LoVo (cell line): ENCODE results near the gene TNPO1.
"Not testable (repeated sequence)": the region's sequence is repeated elsewhere in the genome, so short reads cannot be mapped to it uniquely, and the experiment has no call there.

Experiments
- DNase-seq: peaks from one replicate; pipeline ENCODE4 v3.0.0-alpha.2; 2016; ENCODE audit warnings: low spot score

The TNPO1 gene

DNA sequence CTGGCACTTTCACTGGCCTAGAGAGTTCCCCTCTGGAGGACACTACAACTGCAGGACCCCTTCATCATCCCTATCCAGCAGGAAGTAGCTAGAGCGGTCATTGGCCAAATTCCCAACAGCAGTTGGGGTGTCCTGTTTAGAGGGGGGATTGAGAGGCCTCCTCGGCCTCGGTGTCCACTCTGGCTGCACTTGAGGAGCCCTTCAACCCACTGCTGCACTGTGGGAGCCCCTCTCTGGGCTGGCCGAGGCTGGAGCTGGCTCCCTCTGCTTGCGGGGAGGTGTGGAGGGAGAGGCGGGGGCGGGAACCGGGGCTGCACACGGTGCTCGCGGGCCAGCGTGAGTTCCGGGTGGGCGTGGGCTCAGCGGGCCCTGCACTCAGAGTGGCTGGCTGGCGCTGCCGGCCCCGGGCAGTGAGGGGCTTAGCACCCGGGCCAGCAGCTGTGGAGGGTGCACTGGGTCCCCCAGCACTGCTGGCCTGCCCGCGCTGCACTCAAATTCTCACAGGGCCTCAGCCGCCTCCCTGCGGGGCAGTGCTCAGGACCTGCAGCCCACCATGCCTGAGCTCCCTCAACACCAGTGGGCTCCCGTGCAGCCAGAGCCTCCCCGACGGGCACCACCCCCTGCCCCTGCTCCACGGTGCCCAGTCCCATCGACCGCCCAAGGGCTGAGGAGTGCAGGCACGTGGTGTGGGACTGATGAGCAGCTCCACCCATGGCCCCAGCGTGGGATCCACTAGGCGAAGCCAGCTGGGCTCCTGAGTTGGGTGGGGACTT is 118.7 kb downstream of the TNPO1 start:
- DNase-seq, result not testable (repeated sequence)

DNA sequence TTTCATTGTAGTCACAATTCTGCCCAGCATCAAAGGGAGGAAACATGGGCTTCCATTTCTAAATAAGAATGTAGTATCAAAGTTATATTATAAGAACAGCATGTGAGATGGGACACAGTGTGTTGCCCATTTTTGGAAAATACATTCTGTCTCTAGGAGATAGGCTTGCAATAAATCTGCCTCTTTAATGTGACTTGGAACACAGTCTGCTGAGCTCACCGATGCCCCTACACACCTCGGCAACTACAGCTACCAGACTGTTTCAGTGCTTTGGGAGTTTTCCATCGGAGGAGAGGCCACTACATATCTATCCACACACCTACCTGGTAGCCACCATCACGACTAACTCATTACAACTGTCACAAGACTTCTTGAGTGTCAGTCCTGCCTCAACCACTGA is 120.4 kb downstream of the TNPO1 start:
- DNase-seq, result no peak

GRCh38 chr5:72937517-72938061 is 121.1 kb downstream of the TNPO1 start:
- DNase-seq, result no peak

- no peak for DNase-seq
These were observed 121.7 kb downstream of the TNPO1 start for GRCh38 chr5:72938206-72938605.

- DNase-seq, result no peak
These were observed 123.6 kb downstream of the TNPO1 start for GRCh38 chr5:72940082-72940481.

- no peak for DNase-seq
These were observed 126.8 kb downstream of the TNPO1 start for GRCh38 chr5:72943307-72943706.

- no peak for DNase-seq
These were observed 131.0 kb downstream of the TNPO1 start for GRCh38 chr5:72947498-72947897.

DNA sequence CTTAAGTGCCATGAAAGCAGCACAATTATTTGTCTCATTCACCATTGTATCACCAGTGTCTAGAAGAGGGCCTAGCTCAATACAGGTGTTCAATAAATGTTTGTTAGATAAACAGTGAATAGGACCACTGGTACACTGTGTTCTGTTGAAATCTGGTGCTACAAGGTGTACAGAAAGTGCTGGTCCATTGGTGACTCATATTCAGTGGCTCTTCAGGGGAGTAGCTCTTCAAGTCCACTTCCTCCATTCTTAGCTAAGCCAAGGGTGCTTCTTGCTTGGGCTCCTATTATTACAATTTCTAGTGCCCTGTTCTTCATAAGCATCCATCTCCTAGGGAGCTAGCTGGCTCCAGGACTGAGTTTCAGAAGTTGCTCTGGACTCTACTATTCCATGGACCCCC is 133.0 kb downstream of the TNPO1 start:
- DNase-seq, result no peak

GRCh38 chr5:72951671-72952468 is 135.4 kb downstream of the TNPO1 start:
- peak; percentile 70 for DNase-seq

- DNase-seq, result no peak
These were observed 137.9 kb downstream of the TNPO1 start for GRCh38 chr5:72954389-72954788.

GRCh38 chr5:72955143-72955767 is 138.8 kb downstream of the TNPO1 start:
- peak; percentile 68 for DNase-seq

GRCh38 chr5:72955768-72956323 is 139.4 kb downstream of the TNPO1 start, which contains the start of gene FCHO2:
Gene FCHO2 (plus strand): TSS chr5:72956041. CDS start chr5:72956097, 56 bp downstream.
- peak; percentile 100 for DNase-seq

GRCh38 chr5:72956324-72957140 is 140.1 kb downstream of the TNPO1 start:
- DNase-seq, result peak; percentile 47

GRCh38 chr5:72957337-72957736 is 140.9 kb downstream of the TNPO1 start:
- no peak for DNase-seq

- DNase-seq, result no peak
These were observed 142.8 kb downstream of the TNPO1 start for GRCh38 chr5:72959257-72959656.
